OCI-LY7 (cell line): ENCODE results near the gene MYT1. TPM values are rescaled to one million over a fixed set of nuclear protein-coding genes. Genes with fewer than 3 reads are reported as not detected.

Source experiments
- BruUV-seq: library from RNA; stranded (reverse); fragments of 400-500 nt; replicated peaks from 2 replicates; lab custom pipeline; 2021; lab: Mats Ljungman, UMichigan
- CTCF ChIA-PET: fragments of 300-600 bp; sonication (Branson Sonifier 250); formaldehyde crosslinking; loops from one replicate; lab custom pipeline; 2022; ENCODE audit warnings: antibody characterized with exemption; ENCODE audit not compliant: unreplicated experiment; lab: Charles Lee
- POLR2A ChIA-PET: fragments of 300-600 bp; sonication (Branson Sonifier 250); formaldehyde crosslinking; loops from one replicate; lab custom pipeline; 2022; ENCODE audit warnings: antibody characterized with exemption; lab: Charles Lee
- DNase-seq: peaks from one replicate; pipeline ENCODE4 v3.0.0-alpha.2; 2015; ENCODE audit warnings: low spot score
- H2AFZ ChIP-seq: fragments of 200-600 bp; sonication (generic), shearing (Covaris generic); 2 replicates; pipeline ENCODE4 v1.6.1; 2014; ENCODE audit warnings: mild to moderate bottlenecking, antibody characterized with exemption, low read length, moderate library complexity
- H3K27ac ChIP-seq: fragments of 200-600 bp; sonication (generic); 2 replicates; pipeline ENCODE4 v1.5.1; 2014; ENCODE audit warnings: mixed run types, low read depth, mild to moderate bottlenecking, moderate library complexity, low read length, inconsistent platforms; ENCODE audit not compliant: poor library complexity, severe bottlenecking
- H3K36me3 ChIP-seq: fragments of 200-600 bp; sonication (generic); 2 replicates; pipeline ENCODE4 v1.6.1; 2014; ENCODE audit warnings: mild to moderate bottlenecking, antibody characterized with exemption, low read length, moderate library complexity, mixed read lengths; ENCODE audit not compliant: insufficient read depth
- H3K4me1 ChIP-seq: fragments of 200-600 bp; sonication (generic); 2 replicates; pipeline ENCODE4 v1.5.1; 2014; ENCODE audit warnings: mild to moderate bottlenecking, low read length; ENCODE audit not compliant: insufficient read depth, poor library complexity, severe bottlenecking
- H3K4me2 ChIP-seq: fragments of 200-600 bp; sonication (generic); 2 replicates; pipeline ENCODE4 v1.6.1; 2014; ENCODE audit warnings: mild to moderate bottlenecking, low read length
- H3K4me3 ChIP-seq: fragments of 200-600 bp; sonication (generic); 2 replicates; pipeline ENCODE4 v1.5.1; 2014; ENCODE audit warnings: mild to moderate bottlenecking, low read depth, low read length; ENCODE audit not compliant: poor library complexity, severe bottlenecking
- H3K79me2 ChIP-seq: fragments of 200-600 bp; sonication (generic); 2 replicates; pipeline ENCODE4 v1.6.1; 2016; ENCODE audit warnings: low read depth, mild to moderate bottlenecking, low read length, moderate library complexity, mixed read lengths; ENCODE audit not compliant: insufficient read depth
- H3K9me2 ChIP-seq: fragments of 200-600 bp; sonication (generic); 2 replicates; pipeline ENCODE4 v1.6.1; 2016; ENCODE audit warnings: mild to moderate bottlenecking, low read length, mixed read lengths; ENCODE audit not compliant: insufficient read depth
- H3K9me3 ChIP-seq: fragments of 200-600 bp; sonication (generic); 2 replicates; pipeline ENCODE4 v1.6.1; 2014; ENCODE audit warnings: mild to moderate bottlenecking, mixed run types, low read length, mixed read lengths
- H4K20me1 ChIP-seq: fragments of 200-600 bp; sonication (generic); 2 replicates; pipeline ENCODE4 v1.6.1; 2014; ENCODE audit warnings: mild to moderate bottlenecking, antibody characterized with exemption, low read length, moderate library complexity, mixed read lengths; ENCODE audit not compliant: insufficient read depth
- CTCF ChIP-seq: fragments of 200-600 bp; sonication (generic); conservative IDR thresholded peaks from 2 replicates; pipeline ENCODE4 v1.5.1; 2014; ENCODE audit warnings: mild to moderate bottlenecking, antibody characterized with exemption, low read length, moderate library complexity, mixed read lengths
- EZH2phosphoT487 ChIP-seq: fragments of 200-600 bp; sonication (generic); IDR thresholded peaks from 2 replicates; pipeline ENCODE4 v1.6.1; 2018; ENCODE audit warnings: low read depth, borderline replicate concordance, mild to moderate bottlenecking, mixed run types, antibody characterized with exemption, low read length, moderate library complexity, mixed read lengths
- intact Hi-C: fragments of 100-400 bp; cut with micrococcal nuclease; formaldehyde crosslinking; loops from one replicate; pipeline ENCODE4 v1.10.0; 2022; ENCODE audit not compliant: unreplicated experiment
- total RNA-seq, 2 experiments: library from RNA; depleted of rRNA in 1 of 2; stranded (reverse); fragments of >200 nt in 1 of 2; shearing (Covaris generic) in 1 of 2; gene quantifications; 2 replicates each; pipeline ENCODE4 v1.2.3, GENCODE V29; 2014 to 2022

Gene MYT1
- total RNA-seq, 2 experiments from 2014 or later: 0.32 to 0.95 TPM

DNA sequence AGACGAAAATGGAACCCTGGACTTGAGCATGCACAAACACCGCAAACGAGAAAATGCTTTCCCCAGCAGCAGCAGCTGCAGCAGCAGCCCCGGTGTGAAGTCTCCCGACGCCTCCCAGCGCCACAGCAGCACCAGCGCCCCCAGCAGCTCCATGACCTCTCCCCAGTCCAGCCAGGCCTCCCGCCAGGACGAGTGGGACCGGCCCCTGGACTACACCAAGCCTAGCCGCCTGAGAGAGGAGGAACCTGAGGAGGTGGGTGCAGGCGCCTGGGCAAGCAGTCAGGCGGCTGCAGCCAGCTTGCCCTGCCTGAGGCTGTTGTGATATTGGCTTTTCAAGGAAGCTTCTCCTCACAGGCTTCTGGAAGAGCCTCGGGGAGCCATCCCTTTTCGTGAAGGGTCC lies 55.5 kb downstream of the MYT1 start:
- peaks cover 4% of the 10 kb centered on the region for H3K4me1 ChIP-seq
- CTCF ChIA-PET: no interaction called here
- intact Hi-C loops: no loop called here
- H3K9me2 ChIP-seq: no peaks in the 10 kb centered on the region
- H3K27ac ChIP-seq: no peak overlapping the region
- no peak for TF ChIP-seq EZH2phosphoT487
- no peak for TF ChIP-seq CTCF
- no peaks in the 10 kb centered on the region for H4K20me1 ChIP-seq
- no TSS peak for BruUV-seq
- H2AFZ ChIP-seq: no peak overlapping the region
- DNase-seq: no peak
- POLR2A ChIA-PET: no interaction called here
- H3K9me3 ChIP-seq: no peaks in the 10 kb centered on the region
- no peak overlapping the region for H3K4me3 ChIP-seq
- H3K36me3 ChIP-seq: no peaks in the 10 kb centered on the region
- H3K79me2 ChIP-seq: no peaks in the 10 kb centered on the region
- no peak overlapping the region for H3K4me2 ChIP-seq

- no peaks in the 10 kb centered on the region for H3K9me2 ChIP-seq
- intact Hi-C loops: no loop called here
Observed at GRCh38 chr20:64220420-64220819, 56.2 kb downstream of the MYT1 start.

More at GRCh38 chr20:64220420-64220819, 56.2 kb downstream of the MYT1 start:
- no peaks in the 10 kb centered on the region for H4K20me1 ChIP-seq
- no peaks in the 10 kb centered on the region for H3K9me3 ChIP-seq
- BruUV-seq: no TSS peak
- no peak overlapping the region for H3K4me2 ChIP-seq
- no peak for DNase-seq
- no peak overlapping the region for H3K27ac ChIP-seq
- POLR2A ChIA-PET: no interaction called here
- no peak overlapping the region for H2AFZ ChIP-seq
- H3K4me3 ChIP-seq: no peak overlapping the region
- no peaks in the 10 kb centered on the region for H3K79me2 ChIP-seq
- TF ChIP-seq EZH2phosphoT487 (no peak), CTCF (no peak)
- CTCF ChIA-PET: no interaction called here
- H3K4me1 ChIP-seq: peaks cover 4% of the 10 kb centered on the region
- no peaks in the 10 kb centered on the region for H3K36me3 ChIP-seq
